ENCODE results near the gene ZBTB34.

The ZBTB34 gene

GRCh38 chr9:126833020-126833419, 27.4 kb upstream of the ZBTB34 start:
- H3K27ac ChIP-seq (ENCODE audit: extremely low read depth, low read depth, low read length): no peak overlapping the region
- TF ChIP-seq ZNF157 (tag by site-specific recombination; IDR thresholded peaks at IDR 0.05): no peak
- no peak for TF ChIP-seq HOXD13 (CRISPR knock-in tag; IDR thresholded peaks at IDR 0.05; ENCODE audit: borderline replicate concordance)
- TF ChIP-seq ZNF621 (tag by site-specific recombination; IDR thresholded peaks at IDR 0.05): no peak
- TF ChIP-seq ZNF202 (tag by site-specific recombination; IDR thresholded peaks at IDR 0.05; ENCODE audit: borderline replicate concordance): no peak
- TF ChIP-seq PRDM4 (tag by site-specific recombination; IDR thresholded peaks at IDR 0.05): no peak
- no peak for TF ChIP-seq ZNF266 (tag by site-specific recombination; IDR thresholded peaks at IDR 0.05; ENCODE audit: low read depth)
- TF ChIP-seq ZNF600 (tag by site-specific recombination; IDR thresholded peaks at IDR 0.05): no peak
- TF ChIP-seq YY2 (tag by site-specific recombination; IDR thresholded peaks at IDR 0.05): no peak
- no peak for TF ChIP-seq REPIN1 (tag by site-specific recombination; IDR thresholded peaks at IDR 0.05; ENCODE audit: low read depth)
- TF ChIP-seq KLF7 (tag by site-specific recombination; IDR thresholded peaks at IDR 0.05; ENCODE audit: borderline replicate concordance): no peak
- TF ChIP-seq ZNF518A (tag by site-specific recombination; conservative IDR thresholded peaks at IDR 0.05; ENCODE audit: low read depth): no peak
- no peak for TF ChIP-seq ZNF140 (tag by site-specific recombination; IDR thresholded peaks at IDR 0.05)
- no peak for TF ChIP-seq SP2 (tag by site-specific recombination; IDR thresholded peaks at IDR 0.05)
- TF ChIP-seq BCL6B (tag by site-specific recombination; IDR thresholded peaks at IDR 0.05): no peak
- TF ChIP-seq ZNF354C (tag by site-specific recombination; IDR thresholded peaks at IDR 0.05; ENCODE audit: borderline replicate concordance, low read depth): no peak
- H3K4me3 ChIP-seq (ENCODE audit: low read depth, low read length): no peak overlapping the region
- no peaks in the 10 kb centered on the region for H3K4me1 ChIP-seq (ENCODE audit: control insufficient read depth, insufficient read depth, low read length)
- no peaks in the 10 kb centered on the region for H3K9me3 ChIP-seq (ENCODE audit: control insufficient read depth, insufficient read depth, low read depth, low read length)
- CTCF ChIA-PET: interaction anchor here (0.5 kb wide), 1 partner anchor 48 kb away, joined by 5 read pairs; no protein-coding TSS in a partner anchor
- H3K36me3 ChIP-seq (ENCODE audit: control insufficient read depth in 2 of 2, insufficient read depth in 1 of 2, low read length in 2 of 2): peaks cover 4 to 35% of the 10 kb centered on the region in 2 experiments
- POLR2A ChIA-PET: no interaction called here

- H3K36me3 ChIP-seq (ENCODE audit: control insufficient read depth in 2 of 2, insufficient read depth in 1 of 2, low read length in 2 of 2): peaks cover 4 to 43% of the 10 kb centered on the region in 2 experiments
- CTCF ChIA-PET: interaction anchor here (1.3 kb wide), 1 partner anchor 80 kb away, joined by 3 read pairs; no protein-coding TSS in a partner anchor
These were observed 26.6 kb upstream of the ZBTB34 start for GRCh38 chr9:126833710-126834345.

More at GRCh38 chr9:126833710-126834345, 26.6 kb upstream of the ZBTB34 start:
- Histone ChIP-seq H3K9me3 (ENCODE audit: control insufficient read depth, insufficient read depth, low read depth, low read length) (no peaks in the 10 kb centered on the region), H3K4me1 (ENCODE audit: control insufficient read depth, insufficient read depth, low read length) (no peaks in the 10 kb centered on the region), H3K4me3 (ENCODE audit: low read depth, low read length) (no peak overlapping the region), H3K27ac (ENCODE audit: extremely low read depth, low read depth, low read length) (no peak overlapping the region)
- POLR2A ChIA-PET: interaction anchor here (1.3 kb wide), 1 partner anchor 29 kb away, joined by 9 read pairs; the partner anchor contains the start of gene ZBTB43
- TF ChIP-seq ZNF610 (tag by site-specific recombination; IDR thresholded peaks at IDR 0.05; ENCODE audit: borderline replicate concordance) (no peak), ZFP69B (tag by site-specific recombination; IDR thresholded peaks at IDR 0.05) (no peak), ZNF311 (tag by site-specific recombination; IDR thresholded peaks at IDR 0.05; ENCODE audit: borderline replicate concordance) (no peak)

All from HEK293 (cell line).